Endothelial cell of umbilical vein (primary cell): ENCODE data around the gene HTR2B. TPM values are rescaled to one million over a fixed set of nuclear protein-coding genes. Genes with fewer than 3 reads are reported as not detected.

Experiments
- BruUV-seq: library from RNA; stranded (reverse); fragments of 400-500 nt; replicated peaks from 2 replicates; lab custom pipeline; 2021; lab: Mats Ljungman, UMichigan
- CTCF ChIA-PET: fragments of 300-600, 350-600 bp; sonication (Branson Sonifier 250); formaldehyde crosslinking; loops from one replicate; lab custom pipeline; 2021; ENCODE audit warnings: antibody characterized with exemption, inconsistent platforms; lab: Charles Lee
- POLR2A ChIA-PET: fragments of 300-600, 350-600 bp; sonication (Branson Sonifier 250); formaldehyde crosslinking; loops from one replicate; lab custom pipeline; 2021; ENCODE audit warnings: antibody characterized with exemption, inconsistent platforms; lab: Charles Lee
- DNase-seq: peaks from one replicate; pipeline ENCODE4 v3.0.0-alpha.2; 2011; ENCODE audit warnings: low read depth, low spot score
- FAIRE-seq: peaks from 2 replicates; lab custom pipeline; 2011; peaks lifted over from hg19 to GRCh38; lab: Jason Lieb, UNC
- H2AFZ ChIP-seq: 2 replicates; pipeline ENCODE4 v1.6.0; 2012; ENCODE audit warnings: low read depth, low read length, control low read depth, inconsistent platforms
- H3K27ac ChIP-seq: 2 replicates; pipeline ENCODE4 v1.5.1; 2011; ENCODE audit warnings: low read depth, mild to moderate bottlenecking, control low read depth, low read length, moderate library complexity; ENCODE audit not compliant: insufficient read depth
- H3K27me3 ChIP-seq, 2 experiments: 2 replicates each; pipeline versions ENCODE4 v1.6.0 to v1.6.1; 2011; ENCODE audit warnings: low read length in 2 of 2, mixed read lengths in 1 of 2; ENCODE audit not compliant: control insufficient read depth in 2 of 2, insufficient read depth in 2 of 2
- H3K36me3 ChIP-seq, 2 experiments: 2 replicates in 1 of 2; 3 replicates in 1 of 2; pipeline ENCODE4 v1.5.1; 2011; ENCODE audit warnings: low read length in 2 of 2, mild to moderate bottlenecking in 1 of 2, moderate library complexity in 1 of 2; ENCODE audit not compliant: control insufficient read depth in 2 of 2, insufficient read depth in 2 of 2; ENCODE audit errors: extremely low read depth in 1 of 2
- H3K4me1 ChIP-seq: 3 replicates; pipeline ENCODE4 v1.5.1; 2011; ENCODE audit warnings: mild to moderate bottlenecking, low read length; ENCODE audit not compliant: control insufficient read depth, insufficient read depth; ENCODE audit errors: extremely low read depth
- H3K4me2 ChIP-seq: 2 replicates; pipeline ENCODE4 v1.6.1; 2011; ENCODE audit warnings: low read length, control low read depth, mixed read lengths; ENCODE audit not compliant: insufficient read depth
- H3K4me3 ChIP-seq, 3 experiments: fragments of 200-600 bp in 1 of 3; sonication (generic), shearing (Covaris generic) in 1 of 3; replicated peaks in 1 of 3; 2 replicates each; pipeline ENCODE4 v1.5.1; 2011 to 2016; ENCODE audit warnings: control low read depth in 3 of 3, low read length in 3 of 3, mild to moderate bottlenecking in 2 of 3, inconsistent platforms in 1 of 3, low read depth in 1 of 3, moderate library complexity in 1 of 3; ENCODE audit not compliant: insufficient read depth in 1 of 3
- H3K79me2 ChIP-seq: 2 replicates; pipeline ENCODE4 v1.6.0; 2012; ENCODE audit warnings: low read length, inconsistent platforms; ENCODE audit not compliant: control insufficient read depth, insufficient read depth
- H3K9ac ChIP-seq: replicated peaks from 2 replicates; pipeline ENCODE3; 2011; ENCODE audit warnings: low read length, control low read depth; ENCODE audit not compliant: insufficient read depth; ENCODE audit errors: extremely low read depth
- H3K9me1 ChIP-seq: replicated peaks from 3 replicates; pipeline ENCODE4 v1.6.0; 2011; ENCODE audit warnings: mild to moderate bottlenecking, low read length; ENCODE audit not compliant: control insufficient read depth, insufficient read depth; ENCODE audit errors: extremely low read depth
- H3K9me3 ChIP-seq: replicated peaks from 2 replicates; pipeline ENCODE4 v1.5.1; 2012; ENCODE audit warnings: low read length, inconsistent platforms; ENCODE audit not compliant: control insufficient read depth, insufficient read depth
- H4K20me1 ChIP-seq: replicated peaks from 2 replicates; pipeline ENCODE3; 2011; ENCODE audit warnings: mild to moderate bottlenecking, low read length; ENCODE audit not compliant: control insufficient read depth, insufficient read depth; ENCODE audit errors: extremely low read depth
- EZH2 ChIP-seq: IDR thresholded peaks from 2 replicates; pipeline ENCODE4 v1.6.1; 2012; ENCODE audit warnings: borderline replicate concordance, low read depth, mild to moderate bottlenecking, moderate library complexity, low read length, inconsistent platforms; ENCODE audit not compliant: severe bottlenecking
- FOS ChIP-seq: IDR thresholded peaks from 2 replicates; pipeline ENCODE4 v1.6.1; 2011; ENCODE audit warnings: mild to moderate bottlenecking, low read length, moderate library complexity, borderline replicate concordance; ENCODE audit not compliant: insufficient read depth
- GATA2 ChIP-seq: IDR thresholded peaks from 2 replicates; pipeline ENCODE4 v1.7.0; 2011; ENCODE audit warnings: low read depth, mild to moderate bottlenecking, moderate library complexity, mixed read lengths, low read length; ENCODE audit not compliant: insufficient read length, insufficient read depth
- JUN ChIP-seq: IDR thresholded peaks from 2 replicates; pipeline ENCODE4 v1.6.1; 2011; ENCODE audit warnings: borderline replicate concordance, low read depth; ENCODE audit not compliant: insufficient read length, insufficient read depth
- MYC ChIP-seq: IDR thresholded peaks from one replicate; pipeline ENCODE4 v1.6.1; 2011; ENCODE audit warnings: mild to moderate bottlenecking, low read depth, low read length
- POLR2A ChIP-seq: IDR thresholded peaks from 2 replicates; pipeline ENCODE4 v1.6.1; 2012; ENCODE audit warnings: low read depth, mild to moderate bottlenecking, control low read depth, low read length
- POLR2AphosphoS5 ChIP-seq: IDR thresholded peaks from 2 replicates; pipeline ENCODE4 v1.6.1; 2012; ENCODE audit warnings: low read depth, mild to moderate bottlenecking, control low read depth, low read length, moderate library complexity; ENCODE audit not compliant: insufficient read depth
- dilution Hi-C: fragments of 300-500 bp; cut with MboI; formaldehyde crosslinking; loops from one replicate; pipeline ENCODE4 v1.15.0; 2019; ENCODE audit warnings: low sequenced_read_pairs; ENCODE audit not compliant: extremely low pct_ligation_motif_present
- intact Hi-C: fragments of 100-400 bp; cut with micrococcal nuclease; formaldehyde crosslinking; loops from one replicate; pipeline ENCODE4 v1.10.0; 2022
- polyA plus RNA-seq, 4 experiments: library from polyadenylated mRNA; depleted of rRNA in 3 of 4; stranded (reverse) in 3 of 4; unstranded in 1 of 4; fragments of >200 nt; gene quantifications; 2 replicates each; pipeline versions ENCODE4 v1.2.1 to v1.2.3, GENCODE V29; 2011 to 2012; ENCODE audit warnings: missing spikeins in 1 of 4
- total RNA-seq: library from RNA; stranded (reverse); gene quantifications from 2 replicates; pipeline ENCODE4 v1.2.3, GENCODE V29; 2021
- TF ChIP-seq, protein P1 (sequence below), 2 donors: IDR thresholded peaks; 1 replicate in 1 of 2; 2 replicates in 1 of 2; pipeline ENCODE4 v1.5.1; 2011; ENCODE audit warnings: low read length in 2 of 2, mild to moderate bottlenecking in 2 of 2, moderate library complexity in 2 of 2, control low read depth in 1 of 2, inconsistent platforms in 1 of 2, low read depth in 1 of 2; ENCODE audit not compliant: insufficient read depth in 1 of 2; ENCODE audit errors: extremely low read depth in 1 of 2
- TF ChIP-seq, protein P2 (sequence below): IDR thresholded peaks from 2 replicates; pipeline ENCODE4 v1.6.1; 2011; ENCODE audit not compliant: insufficient read depth, insufficient read length

HTR2B gene
- total and polyA plus RNA-seq, 2 donors (not counting 3 experiments of a cell fraction or from before 2014, with no cell fraction given) = 0.88 to 0.93 TPM

DNA sequence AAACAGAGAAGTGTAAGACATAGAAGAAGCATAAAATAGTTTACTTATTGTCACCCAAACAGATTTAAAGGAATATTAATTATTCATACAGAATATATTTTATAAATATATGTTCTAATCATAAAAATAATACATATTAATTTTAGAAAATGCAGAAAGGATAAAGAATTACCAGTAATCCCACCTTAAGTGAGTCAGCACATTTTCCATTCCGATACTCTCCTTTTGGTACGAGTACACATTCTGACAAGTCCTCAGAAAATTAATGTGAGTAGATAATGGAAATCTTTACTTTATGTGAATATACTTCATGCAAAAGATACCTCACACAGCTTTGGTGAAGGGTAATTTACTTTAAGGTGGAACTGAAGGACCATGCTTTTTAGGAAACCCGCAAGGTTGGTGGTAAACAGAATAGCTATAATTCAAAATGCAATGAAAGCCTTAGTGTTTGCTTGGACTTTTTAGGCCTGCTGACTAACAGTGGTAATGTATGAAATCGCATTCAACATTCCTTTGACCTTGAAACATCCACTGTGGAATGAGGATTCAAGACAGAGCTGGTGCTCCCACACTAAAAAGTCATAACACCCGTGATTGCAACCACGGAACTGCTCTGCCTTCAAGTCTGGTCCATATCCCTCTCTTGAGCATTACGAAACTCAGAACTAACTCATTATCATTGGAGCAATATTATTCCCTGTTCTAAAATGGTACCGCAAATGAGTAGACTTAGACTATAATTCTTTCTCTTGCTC, 28.1 kb upstream of the HTR2B start:
- dilution Hi-C loops = no loop called here

More for the DNA sequence above, 28.1 kb upstream of the HTR2B start:
- H3K4me2 ChIP-seq = no peak overlapping the region
- no peaks in the 10 kb centered on the region for H3K9me1 ChIP-seq
- no peaks in the 10 kb centered on the region for H4K20me1 ChIP-seq
- ChIA-PET CTCF (interaction anchor here (1.1 kb wide), 1 partner anchor 25 kb away, joined by 3 read pairs; no protein-coding TSS in a partner anchor), POLR2A (no interaction called here)
- H3K9ac ChIP-seq = no peak overlapping the region
- DNase-seq (no peak), FAIRE-seq (no peak)
- H3K79me2 ChIP-seq = no peaks in the 10 kb centered on the region
- H3K4me3 ChIP-seq = no peak overlapping the region
- H3K36me3 ChIP-seq = peaks cover 4 to 13% of the 10 kb centered on the region in 2 experiments
- H3K4me1 ChIP-seq = no peaks in the 10 kb centered on the region
- intact Hi-C loops = no loop called here
- H3K27me3 ChIP-seq = no peaks in the 10 kb centered on the region
- no TSS peak for BruUV-seq
- H2AFZ ChIP-seq = no peak overlapping the region
- TF ChIP-seq, protein P1, sequence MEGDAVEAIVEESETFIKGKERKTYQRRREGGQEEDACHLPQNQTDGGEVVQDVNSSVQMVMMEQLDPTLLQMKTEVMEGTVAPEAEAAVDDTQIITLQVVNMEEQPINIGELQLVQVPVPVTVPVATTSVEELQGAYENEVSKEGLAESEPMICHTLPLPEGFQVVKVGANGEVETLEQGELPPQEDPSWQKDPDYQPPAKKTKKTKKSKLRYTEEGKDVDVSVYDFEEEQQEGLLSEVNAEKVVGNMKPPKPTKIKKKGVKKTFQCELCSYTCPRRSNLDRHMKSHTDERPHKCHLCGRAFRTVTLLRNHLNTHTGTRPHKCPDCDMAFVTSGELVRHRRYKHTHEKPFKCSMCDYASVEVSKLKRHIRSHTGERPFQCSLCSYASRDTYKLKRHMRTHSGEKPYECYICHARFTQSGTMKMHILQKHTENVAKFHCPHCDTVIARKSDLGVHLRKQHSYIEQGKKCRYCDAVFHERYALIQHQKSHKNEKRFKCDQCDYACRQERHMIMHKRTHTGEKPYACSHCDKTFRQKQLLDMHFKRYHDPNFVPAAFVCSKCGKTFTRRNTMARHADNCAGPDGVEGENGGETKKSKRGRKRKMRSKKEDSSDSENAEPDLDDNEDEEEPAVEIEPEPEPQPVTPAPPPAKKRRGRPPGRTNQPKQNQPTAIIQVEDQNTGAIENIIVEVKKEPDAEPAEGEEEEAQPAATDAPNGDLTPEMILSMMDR (IDR thresholded peaks at IDR 0.05; ENCODE audit: extremely low read depth in 1 of 2, insufficient read depth in 1 of 2, low read depth in 1 of 2, low read length in 2 of 2) = no peak
- no peak for TF ChIP-seq POLR2A
- TF ChIP-seq, protein P2, sequence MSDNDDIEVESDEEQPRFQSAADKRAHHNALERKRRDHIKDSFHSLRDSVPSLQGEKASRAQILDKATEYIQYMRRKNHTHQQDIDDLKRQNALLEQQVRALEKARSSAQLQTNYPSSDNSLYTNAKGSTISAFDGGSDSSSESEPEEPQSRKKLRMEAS = no peak
- TF ChIP-seq MYC = no peak
- no peak for TF ChIP-seq EZH2
- TF ChIP-seq POLR2AphosphoS5 = no peak
- TF ChIP-seq FOS = no peak
- no peak for TF ChIP-seq JUN
- TF ChIP-seq GATA2 = no peak
- H3K9me3 ChIP-seq = no peaks in the 10 kb centered on the region
- H3K27ac ChIP-seq = no peak overlapping the region
